HepG2 (cell line): ENCODE measurements around the gene ATP2B2.

ENCODE experiments used
- ADNP ChIP-seq: sonication (generic); formaldehyde crosslinking; IDR thresholded peaks from 2 replicates; pipeline ENCODE4 v1.4.0; 2020; ENCODE audit warnings: missing genetic modification reagents
- BHLHE40 ChIP-seq: IDR thresholded peaks from 2 replicates; pipeline ENCODE4 v1.6.1; 2011; ENCODE audit warnings: low read length, improper control_type of control experiment
- GABPB1 ChIP-seq: IDR thresholded peaks from 2 replicates; pipeline ENCODE4 v1.6.1; 2016; ENCODE audit warnings: mild to moderate bottlenecking, missing genetic modification reagents, moderate library complexity, missing compliant biosample characterization
- HMG20B ChIP-seq: conservative IDR thresholded peaks from 2 replicates; pipeline ENCODE4 v1.6.1; 2016; ENCODE audit warnings: missing genetic modification reagents, missing compliant biosample characterization
- JUN ChIP-seq: sonication (generic); formaldehyde crosslinking; IDR thresholded peaks from 2 replicates; pipeline ENCODE4 v1.4.0; 2020; ENCODE audit warnings: mild to moderate bottlenecking, missing genetic modification reagents
- SIN3B ChIP-seq: fragments of 150-350 bp; IDR thresholded peaks from 2 replicates; pipeline ENCODE4 v1.6.1; 2014; ENCODE audit warnings: low read length
- TEAD2 ChIP-seq: sonication (generic); formaldehyde crosslinking; IDR thresholded peaks from 2 replicates; pipeline ENCODE4 v1.9.0; 2021; ENCODE audit warnings: missing genetic modification reagents
- ZBTB8A ChIP-seq: sonication (generic); formaldehyde crosslinking; IDR thresholded peaks from 2 replicates; pipeline ENCODE4 v1.4.0; 2020; ENCODE audit warnings: mild to moderate bottlenecking, low read depth, missing genetic modification reagents, borderline replicate concordance
- ZNF207 ChIP-seq: fragments of 450-650 bp; IDR thresholded peaks from 2 replicates; pipeline ENCODE4 v1.6.1; 2016; ENCODE audit warnings: antibody characterized with exemption, borderline replicate concordance
- TF ChIP-seq, protein P1 (sequence below), 2 experiments: fragments of 450-650 bp in 1 of 2; sonication (generic) in 1 of 2; formaldehyde crosslinking in 1 of 2; IDR thresholded peaks; 2 replicates each; pipeline versions ENCODE4 v1.6.1 to v1.8.0; 2016 to 2022; ENCODE audit warnings: antibody characterized with exemption in 1 of 2, mild to moderate bottlenecking in 1 of 2, missing genetic modification reagents in 1 of 2
- TF ChIP-seq, protein P2 (sequence below): sonication (generic); formaldehyde crosslinking; IDR thresholded peaks from 2 replicates; pipeline ENCODE4 v1.5.0; 2020; ENCODE audit warnings: mild to moderate bottlenecking, missing genetic modification reagents, moderate library complexity
- TF ChIP-seq, protein P3 (sequence below), 2 experiments: fragments of 450-650 bp in 1 of 2; sonication (generic) in 1 of 2; formaldehyde crosslinking; IDR thresholded peaks; 2 replicates each; pipeline versions ENCODE4 v1.5.0 to v1.8.0; 2020 to 2022; ENCODE audit warnings: mild to moderate bottlenecking in 1 of 2, missing genetic modification reagents in 1 of 2

DNA sequence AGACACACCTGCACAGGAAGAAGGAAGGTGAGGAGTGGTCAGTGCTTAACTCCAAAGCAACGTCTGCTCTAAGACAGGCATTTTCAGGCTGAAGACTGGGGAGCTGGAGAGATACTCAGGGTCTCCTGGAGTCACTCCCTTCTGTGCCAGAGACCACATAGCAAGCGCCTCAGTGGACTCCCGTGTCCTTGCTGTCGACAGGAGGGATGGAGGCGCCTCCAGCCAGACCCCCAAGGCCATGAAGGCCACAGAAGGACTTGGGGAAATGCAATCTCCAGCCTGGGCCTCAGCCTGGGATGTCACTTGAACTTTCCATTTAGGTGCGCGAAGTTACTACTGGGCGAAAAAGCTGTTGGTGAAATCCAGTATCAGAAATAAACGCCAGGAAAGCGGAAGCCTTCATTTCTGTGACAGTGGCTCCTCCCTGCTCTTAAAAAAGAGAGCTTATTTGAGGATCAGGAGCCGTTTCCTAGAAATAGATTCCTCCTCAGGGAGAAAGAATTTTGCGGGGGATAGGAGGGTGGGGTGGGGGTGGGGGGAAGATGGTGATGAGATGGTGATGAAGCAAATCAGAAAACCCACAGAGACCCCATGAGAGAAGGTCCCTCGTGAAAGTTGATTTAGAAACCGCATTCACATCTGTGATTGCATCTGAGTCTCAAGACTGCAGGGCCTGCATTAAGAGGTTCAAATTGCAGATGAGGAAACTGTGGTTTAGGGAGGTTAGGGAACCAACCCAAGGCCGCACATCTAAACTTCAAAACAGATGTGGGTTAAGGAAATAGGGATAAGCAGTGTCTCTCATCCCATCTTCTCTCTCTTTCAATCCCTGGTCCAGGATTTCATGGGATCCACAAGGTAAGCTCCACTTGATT lies 78.8 kb downstream of the ATP2B2 start:
- TF ChIP-seq JUN (no peak), SIN3B (no peak), ADNP (CRISPR knock-in tag) (no peak), ZBTB8A (CRISPR knock-in tag) (no peak), HMG20B (no peak), ZNF207 (no peak), GABPB1 (no peak), BHLHE40 (no peak), TEAD2 (CRISPR knock-in tag) (no peak)
- TF ChIP-seq, protein P1, sequence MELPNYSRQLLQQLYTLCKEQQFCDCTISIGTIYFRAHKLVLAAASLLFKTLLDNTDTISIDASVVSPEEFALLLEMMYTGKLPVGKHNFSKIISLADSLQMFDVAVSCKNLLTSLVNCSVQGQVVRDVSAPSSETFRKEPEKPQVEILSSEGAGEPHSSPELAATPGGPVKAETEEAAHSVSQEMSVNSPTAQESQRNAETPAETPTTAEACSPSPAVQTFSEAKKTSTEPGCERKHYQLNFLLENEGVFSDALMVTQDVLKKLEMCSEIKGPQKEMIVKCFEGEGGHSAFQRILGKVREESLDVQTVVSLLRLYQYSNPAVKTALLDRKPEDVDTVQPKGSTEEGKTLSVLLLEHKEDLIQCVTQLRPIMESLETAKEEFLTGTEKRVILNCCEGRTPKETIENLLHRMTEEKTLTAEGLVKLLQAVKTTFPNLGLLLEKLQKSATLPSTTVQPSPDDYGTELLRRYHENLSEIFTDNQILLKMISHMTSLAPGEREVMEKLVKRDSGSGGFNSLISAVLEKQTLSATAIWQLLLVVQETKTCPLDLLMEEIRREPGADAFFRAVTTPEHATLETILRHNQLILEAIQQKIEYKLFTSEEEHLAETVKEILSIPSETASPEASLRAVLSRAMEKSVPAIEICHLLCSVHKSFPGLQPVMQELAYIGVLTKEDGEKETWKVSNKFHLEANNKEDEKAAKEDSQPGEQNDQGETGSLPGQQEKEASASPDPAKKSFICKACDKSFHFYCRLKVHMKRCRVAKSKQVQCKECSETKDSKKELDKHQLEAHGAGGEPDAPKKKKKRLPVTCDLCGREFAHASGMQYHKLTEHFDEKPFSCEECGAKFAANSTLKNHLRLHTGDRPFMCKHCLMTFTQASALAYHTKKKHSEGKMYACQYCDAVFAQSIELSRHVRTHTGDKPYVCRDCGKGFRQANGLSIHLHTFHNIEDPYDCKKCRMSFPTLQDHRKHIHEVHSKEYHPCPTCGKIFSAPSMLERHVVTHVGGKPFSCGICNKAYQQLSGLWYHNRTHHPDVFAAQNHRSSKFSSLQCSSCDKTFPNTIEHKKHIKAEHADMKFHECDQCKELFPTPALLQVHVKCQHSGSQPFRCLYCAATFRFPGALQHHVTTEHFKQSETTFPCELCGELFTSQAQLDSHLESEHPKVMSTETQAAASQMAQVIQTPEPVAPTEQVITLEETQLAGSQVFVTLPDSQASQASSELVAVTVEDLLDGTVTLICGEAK (IDR thresholded peaks at IDR 0.05): no peak
- TF ChIP-seq, protein P1 (CRISPR knock-in tag; IDR thresholded peaks at IDR 0.05): no peak
- TF ChIP-seq, protein P2, sequence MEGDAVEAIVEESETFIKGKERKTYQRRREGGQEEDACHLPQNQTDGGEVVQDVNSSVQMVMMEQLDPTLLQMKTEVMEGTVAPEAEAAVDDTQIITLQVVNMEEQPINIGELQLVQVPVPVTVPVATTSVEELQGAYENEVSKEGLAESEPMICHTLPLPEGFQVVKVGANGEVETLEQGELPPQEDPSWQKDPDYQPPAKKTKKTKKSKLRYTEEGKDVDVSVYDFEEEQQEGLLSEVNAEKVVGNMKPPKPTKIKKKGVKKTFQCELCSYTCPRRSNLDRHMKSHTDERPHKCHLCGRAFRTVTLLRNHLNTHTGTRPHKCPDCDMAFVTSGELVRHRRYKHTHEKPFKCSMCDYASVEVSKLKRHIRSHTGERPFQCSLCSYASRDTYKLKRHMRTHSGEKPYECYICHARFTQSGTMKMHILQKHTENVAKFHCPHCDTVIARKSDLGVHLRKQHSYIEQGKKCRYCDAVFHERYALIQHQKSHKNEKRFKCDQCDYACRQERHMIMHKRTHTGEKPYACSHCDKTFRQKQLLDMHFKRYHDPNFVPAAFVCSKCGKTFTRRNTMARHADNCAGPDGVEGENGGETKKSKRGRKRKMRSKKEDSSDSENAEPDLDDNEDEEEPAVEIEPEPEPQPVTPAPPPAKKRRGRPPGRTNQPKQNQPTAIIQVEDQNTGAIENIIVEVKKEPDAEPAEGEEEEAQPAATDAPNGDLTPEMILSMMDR (CRISPR knock-in tag): no peak
- TF ChIP-seq, protein P3, sequence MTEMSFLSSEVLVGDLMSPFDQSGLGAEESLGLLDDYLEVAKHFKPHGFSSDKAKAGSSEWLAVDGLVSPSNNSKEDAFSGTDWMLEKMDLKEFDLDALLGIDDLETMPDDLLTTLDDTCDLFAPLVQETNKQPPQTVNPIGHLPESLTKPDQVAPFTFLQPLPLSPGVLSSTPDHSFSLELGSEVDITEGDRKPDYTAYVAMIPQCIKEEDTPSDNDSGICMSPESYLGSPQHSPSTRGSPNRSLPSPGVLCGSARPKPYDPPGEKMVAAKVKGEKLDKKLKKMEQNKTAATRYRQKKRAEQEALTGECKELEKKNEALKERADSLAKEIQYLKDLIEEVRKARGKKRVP (CRISPR knock-in tag; IDR thresholded peaks at IDR 0.05): no peak
